ENCODE measurements around the gene TRIM38.
A peak's percentile ranks its signal among the peaks of the same experiment; 100 is the strongest.
"Not testable (repeated sequence)": the region's sequence is repeated elsewhere in the genome, so short reads cannot be mapped to it uniquely, and the experiment has no call there.

The TRIM38 gene

DNA sequence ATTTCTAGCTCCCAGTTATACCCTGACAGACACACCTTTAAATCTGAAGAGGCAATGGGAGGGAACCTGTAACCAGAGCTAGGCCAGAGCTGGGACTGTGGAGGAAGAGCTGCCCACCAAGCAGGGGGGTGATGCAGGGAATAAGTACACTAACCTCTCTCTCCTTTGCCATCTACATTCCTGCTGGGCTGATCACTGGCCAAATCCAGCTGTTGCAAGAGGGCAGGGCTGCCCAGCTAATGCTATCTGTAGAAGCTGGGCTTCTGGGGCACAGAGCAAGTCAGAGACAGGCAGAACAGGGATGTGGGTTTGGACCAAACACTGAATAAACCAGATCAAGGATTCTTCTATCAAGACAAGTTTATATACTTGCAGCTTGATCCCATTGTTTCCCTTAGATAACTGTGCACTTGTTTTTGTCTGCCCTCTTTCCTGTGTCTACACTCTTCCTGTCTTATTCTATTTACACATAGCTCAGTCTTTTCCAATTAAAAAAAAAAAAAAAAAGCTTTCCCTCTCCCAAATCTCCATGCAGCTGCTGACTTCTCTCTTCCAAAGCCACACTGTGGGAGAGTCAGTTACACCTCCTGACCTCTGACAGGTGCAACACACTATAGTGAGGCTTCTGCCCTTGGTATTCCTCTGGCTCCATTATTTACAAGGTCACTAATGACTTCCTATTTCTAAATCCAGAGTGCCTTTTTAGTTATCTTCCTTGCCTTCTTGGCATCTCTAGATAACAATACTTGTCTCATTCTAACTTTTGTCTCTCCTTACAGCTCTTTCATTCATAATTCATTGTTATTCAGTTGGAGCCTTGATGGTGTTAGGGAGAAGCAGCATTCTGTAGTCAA is 43.7 kb downstream of the TRIM38 start:
- DNase-seq (ENCODE audit: low read depth in 2 of 2) = no peak

DNA sequence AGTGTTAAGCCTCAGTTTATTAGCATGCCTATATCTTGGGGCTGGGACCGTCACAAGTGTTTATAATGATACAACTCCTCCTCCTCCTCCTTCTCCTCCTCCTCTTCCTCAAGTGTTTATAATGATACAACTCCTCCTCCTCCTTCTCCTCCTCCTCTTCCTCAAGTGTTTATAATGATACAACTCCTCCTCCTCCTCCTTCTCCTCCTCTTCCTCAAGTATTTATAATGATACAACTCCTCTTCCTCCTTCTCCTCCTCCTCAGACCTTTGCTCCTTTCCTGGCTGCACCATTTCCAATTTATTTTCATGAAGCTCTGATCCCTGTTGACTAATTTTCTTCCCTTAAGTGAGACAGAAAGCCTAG is 44.3 kb downstream of the TRIM38 start:
- not testable (repeated sequence) for DNase-seq (ENCODE audit: low read depth in 2 of 2)

- DNase-seq (ENCODE audit: low read depth in 2 of 2) = no peak
Observed at GRCh38 chr6:26008470-26008869, 45.9 kb downstream of the TRIM38 start.

GRCh38 chr6:26009817-26010216 is 47.2 kb downstream of the TRIM38 start:
- no peak for DNase-seq (ENCODE audit: low read depth in 2 of 2)

DNA sequence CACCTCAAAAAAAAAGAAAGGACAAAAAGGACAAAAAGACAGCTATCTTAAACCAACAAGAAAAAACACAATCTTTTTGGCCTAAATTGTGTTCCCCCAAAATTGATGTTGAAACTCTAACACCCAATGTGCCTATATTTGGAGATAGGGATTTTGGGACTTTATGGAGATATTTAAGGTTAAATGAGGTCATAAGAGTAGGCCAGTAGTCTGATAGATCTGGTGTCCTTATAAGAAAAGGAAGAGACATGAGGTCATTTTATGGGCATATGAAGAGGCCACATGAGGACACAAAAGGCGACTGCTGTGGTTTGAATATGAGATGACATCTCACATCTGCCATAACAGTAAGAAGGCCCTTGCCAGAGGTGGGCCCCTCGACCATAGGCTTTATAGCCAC is 49.5 kb downstream of the TRIM38 start:
- DNase-seq (ENCODE audit: low read depth in 2 of 2) = no peak

- not testable (repeated sequence) for DNase-seq (ENCODE audit: low read depth in 2 of 2)
Observed at GRCh38 chr6:26014386-26014785, 51.8 kb downstream of the TRIM38 start.

GRCh38 chr6:26016245-26016962 is 53.8 kb downstream of the TRIM38 start:
- no peak for DNase-seq (ENCODE audit: low read depth in 2 of 2)

- no peak for DNase-seq (ENCODE audit: low read depth in 2 of 2)
Observed at GRCh38 chr6:26016963-26017631, 54.5 kb downstream of the TRIM38 start.

- DNase-seq (ENCODE audit: low read depth in 2 of 2) = no peak
Observed at GRCh38 chr6:26017632-26017966, 55.0 kb downstream of the TRIM38 start.

- DNase-seq (ENCODE audit: low read depth in 2 of 2) = no peak
Observed at GRCh38 chr6:26019261-26019830, 56.7 kb downstream of the TRIM38 start.

DNA sequence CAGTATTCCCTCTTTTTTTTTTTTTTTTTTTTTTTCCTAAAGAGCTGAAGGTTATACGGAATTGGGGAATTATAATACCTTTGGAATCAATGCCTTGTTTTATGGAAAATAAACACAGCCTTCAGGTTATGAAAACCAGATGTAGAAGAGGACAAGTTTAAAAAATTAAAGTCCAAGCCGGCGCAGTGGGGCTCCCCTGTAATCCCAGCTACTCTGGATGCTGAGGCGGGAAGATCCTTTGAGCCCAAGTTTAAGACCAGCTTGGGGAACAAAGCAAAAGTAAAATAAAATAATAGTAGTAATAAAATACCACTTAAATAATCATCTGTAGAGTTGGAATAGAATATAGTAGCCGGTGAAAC is 57.3 kb downstream of the TRIM38 start:
- no peak for DNase-seq (ENCODE audit: low read depth in 2 of 2)

GRCh38 chr6:26020329-26021000 is 57.9 kb downstream of the TRIM38 start:
- peak in 1 of 2 donors; percentile 58 for DNase-seq (ENCODE audit: low read depth in 2 of 2)

DNA sequence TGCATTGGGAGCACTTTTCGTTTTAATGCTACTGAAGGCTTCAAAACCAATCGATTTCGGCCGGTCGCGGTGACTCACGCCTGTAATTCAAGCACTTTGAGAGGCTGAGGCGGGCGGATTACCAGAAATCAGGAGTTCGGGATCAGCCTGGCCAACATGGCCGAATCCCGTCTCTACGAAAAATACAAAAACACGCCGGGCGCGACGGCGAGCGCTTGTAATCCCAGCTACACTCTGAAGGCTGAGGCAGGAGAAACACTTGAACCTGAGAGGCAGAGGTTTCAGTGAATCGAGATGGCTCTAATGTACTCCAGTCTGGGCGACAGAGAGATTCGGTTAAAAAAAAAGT is 58.4 kb downstream of the TRIM38 start:
- no peak for DNase-seq (ENCODE audit: low read depth in 2 of 2)

DNA sequence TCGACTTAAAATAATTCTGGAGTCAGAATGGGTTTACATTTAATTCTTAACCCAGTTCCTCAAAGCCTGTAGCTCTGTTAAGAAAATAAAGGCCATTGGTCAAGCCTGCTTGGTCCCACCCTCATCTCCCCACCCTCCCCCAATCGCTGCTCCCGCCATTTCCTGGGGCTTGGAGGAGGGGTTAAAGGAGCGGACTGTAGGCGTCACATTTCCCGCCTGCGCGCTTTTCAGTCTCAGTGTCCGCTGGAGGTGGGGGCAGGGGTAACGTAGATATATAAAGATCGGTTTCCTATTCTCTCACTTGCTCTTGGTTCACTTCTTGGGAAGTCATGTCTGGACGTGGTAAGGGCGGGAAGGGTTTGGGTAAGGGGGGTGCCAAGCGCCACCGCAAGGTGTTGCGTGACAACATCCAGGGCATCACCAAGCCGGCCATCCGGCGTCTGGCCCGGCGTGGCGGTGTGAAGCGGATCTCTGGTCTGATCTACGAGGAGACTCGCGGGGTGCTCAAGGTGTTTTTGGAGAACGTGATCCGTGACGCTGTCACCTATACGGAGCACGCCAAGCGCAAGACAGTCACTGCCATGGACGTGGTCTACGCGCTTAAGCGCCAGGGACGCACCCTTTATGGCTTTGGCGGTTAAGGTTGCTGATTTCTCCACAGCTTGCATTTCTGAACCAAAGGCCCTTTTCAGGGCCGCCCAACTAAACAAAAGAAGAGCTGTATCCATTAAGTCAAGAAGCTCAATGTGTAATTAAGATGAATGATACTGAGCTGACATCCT is 58.9 kb downstream of the TRIM38 start:
- peak; percentile 69 to 76 for DNase-seq (ENCODE audit: low read depth in 2 of 2)

DNA sequence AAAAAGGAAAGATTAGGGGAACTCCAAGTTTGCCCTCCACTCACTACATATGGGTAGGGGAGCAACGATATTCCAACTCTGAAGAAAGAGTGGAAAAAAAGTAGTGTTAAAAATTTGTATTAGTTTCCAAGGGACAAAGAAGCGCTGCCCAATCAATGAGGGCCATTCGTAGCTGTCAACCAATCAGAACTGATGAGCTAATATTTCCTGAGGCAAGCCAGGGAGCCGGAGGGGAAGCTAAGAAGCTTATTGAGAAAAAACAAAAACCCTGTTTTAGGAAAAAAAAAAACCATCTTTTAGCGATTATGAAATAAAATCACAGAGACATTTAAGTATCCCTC is 59.5 kb downstream of the TRIM38 start:
- no peak for DNase-seq (ENCODE audit: low read depth in 2 of 2)

DNA sequence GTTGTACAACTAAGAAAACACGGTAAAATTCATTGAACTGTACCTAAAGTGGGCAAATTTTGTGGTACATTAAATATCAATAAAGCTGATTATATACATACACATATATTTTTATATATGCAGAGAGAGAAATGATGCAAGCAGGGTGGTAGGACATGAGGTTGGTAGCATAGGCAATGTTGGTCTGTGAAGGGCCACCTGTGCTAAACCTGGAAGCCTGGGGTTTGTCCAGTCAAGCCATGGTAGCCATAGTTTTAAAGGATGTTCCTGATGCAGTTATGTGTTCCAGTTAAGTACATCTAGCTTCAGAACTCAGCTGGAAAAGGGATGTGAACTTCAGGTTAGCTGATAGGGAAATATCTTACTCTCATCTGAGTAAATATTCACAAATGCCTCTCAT is 60.1 kb downstream of the TRIM38 start:
- DNase-seq (ENCODE audit: low read depth in 2 of 2) = no peak

GRCh38 chr6:26024651-26025046 is 62.0 kb downstream of the TRIM38 start:
- DNase-seq (ENCODE audit: low read depth in 2 of 2) = no peak

DNA sequence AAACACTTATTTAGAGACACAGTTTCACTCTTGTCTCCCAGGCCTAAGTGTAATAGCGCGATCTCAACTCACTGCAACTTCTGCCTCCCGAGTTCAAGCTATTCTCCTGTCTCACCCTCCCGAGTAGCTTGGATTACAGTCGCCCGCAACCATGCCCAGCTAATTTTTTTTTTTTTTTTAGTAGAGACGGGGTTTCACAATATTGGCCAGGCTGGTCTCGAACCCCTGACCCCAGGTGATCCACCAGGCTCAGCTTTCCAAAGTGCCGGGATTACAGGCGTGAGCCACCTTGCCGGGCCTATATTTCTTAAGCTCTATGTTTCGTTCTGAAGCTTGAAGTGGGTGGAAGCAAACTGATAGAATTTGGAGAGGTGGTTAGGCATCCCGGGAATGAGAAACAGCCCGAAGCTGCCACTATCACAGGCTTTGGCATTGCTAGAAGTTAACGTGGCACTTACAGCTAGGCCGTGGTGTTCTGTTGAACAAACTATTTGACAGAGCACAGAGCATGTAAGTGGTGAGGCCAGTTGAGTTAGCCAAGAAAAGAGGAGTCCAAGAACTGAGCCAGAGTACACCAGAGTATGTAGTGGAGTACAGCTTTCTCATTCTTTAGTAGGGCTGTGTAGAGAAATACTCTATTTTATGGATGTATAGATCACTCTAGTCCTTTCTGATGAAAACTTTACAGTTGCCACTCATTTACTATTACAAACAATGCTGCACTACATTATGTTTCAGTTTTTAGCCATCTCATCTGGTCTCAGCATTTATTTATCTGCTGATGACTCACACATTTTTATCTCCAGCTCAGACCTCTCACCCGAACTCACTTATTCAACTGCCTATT is 62.7 kb downstream of the TRIM38 start:
- DNase-seq (ENCODE audit: low read depth in 2 of 2) = no peak

DNA sequence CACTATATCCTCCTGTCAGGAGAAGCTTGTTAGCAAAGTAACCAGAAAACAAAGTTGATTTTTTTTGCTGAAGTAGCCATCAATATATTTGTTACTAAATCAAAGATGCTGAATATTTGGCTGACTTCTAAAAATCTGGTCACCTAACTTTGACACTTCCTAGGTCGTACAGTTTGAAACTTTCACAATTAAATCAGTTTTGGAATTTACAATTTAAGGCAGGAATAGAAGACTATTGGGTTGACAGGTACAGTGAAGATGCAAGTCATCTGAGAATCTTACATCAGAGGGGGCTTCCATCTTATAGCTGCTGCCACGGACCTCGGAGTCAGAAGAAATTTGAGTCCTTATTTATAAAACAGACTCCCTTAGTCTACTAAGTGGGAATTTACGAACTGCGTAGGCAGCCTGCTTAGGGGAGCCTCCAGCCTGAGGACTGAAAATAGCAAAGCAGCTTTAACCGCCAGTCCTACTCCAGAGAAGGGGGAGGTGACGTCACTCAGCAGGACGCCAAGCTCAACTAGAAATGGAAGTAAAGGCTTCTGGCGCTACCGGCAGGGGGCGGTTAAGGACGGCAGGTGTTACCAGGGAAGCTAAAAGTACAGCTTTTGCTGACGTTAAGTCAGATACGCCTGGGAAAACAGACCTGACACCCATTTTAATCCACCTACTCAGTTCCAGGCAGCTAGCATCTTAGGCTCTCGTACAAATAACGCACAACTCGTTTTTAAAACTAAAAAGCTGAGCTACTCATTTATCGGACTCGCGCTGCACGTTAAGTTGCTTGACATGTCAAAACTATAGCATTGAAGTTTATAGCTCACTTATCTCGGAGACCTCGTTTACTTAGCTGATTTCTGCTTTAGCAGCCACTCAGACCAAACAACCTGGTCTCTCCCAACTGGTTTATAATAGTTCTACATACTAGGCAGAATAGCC is 63.6 kb downstream of the TRIM38 start:
- DNase-seq (ENCODE audit: low read depth in 2 of 2) = peak; percentile 73 to 78
